ENCODE results near the gene TRIM41. TPM values are rescaled to one million over a fixed set of nuclear protein-coding genes. Genes with fewer than 3 reads are reported as not detected.

The TRIM41 gene
- total RNA-seq, 1 experiment from 2014 or later: 34.2 TPM

DNA sequence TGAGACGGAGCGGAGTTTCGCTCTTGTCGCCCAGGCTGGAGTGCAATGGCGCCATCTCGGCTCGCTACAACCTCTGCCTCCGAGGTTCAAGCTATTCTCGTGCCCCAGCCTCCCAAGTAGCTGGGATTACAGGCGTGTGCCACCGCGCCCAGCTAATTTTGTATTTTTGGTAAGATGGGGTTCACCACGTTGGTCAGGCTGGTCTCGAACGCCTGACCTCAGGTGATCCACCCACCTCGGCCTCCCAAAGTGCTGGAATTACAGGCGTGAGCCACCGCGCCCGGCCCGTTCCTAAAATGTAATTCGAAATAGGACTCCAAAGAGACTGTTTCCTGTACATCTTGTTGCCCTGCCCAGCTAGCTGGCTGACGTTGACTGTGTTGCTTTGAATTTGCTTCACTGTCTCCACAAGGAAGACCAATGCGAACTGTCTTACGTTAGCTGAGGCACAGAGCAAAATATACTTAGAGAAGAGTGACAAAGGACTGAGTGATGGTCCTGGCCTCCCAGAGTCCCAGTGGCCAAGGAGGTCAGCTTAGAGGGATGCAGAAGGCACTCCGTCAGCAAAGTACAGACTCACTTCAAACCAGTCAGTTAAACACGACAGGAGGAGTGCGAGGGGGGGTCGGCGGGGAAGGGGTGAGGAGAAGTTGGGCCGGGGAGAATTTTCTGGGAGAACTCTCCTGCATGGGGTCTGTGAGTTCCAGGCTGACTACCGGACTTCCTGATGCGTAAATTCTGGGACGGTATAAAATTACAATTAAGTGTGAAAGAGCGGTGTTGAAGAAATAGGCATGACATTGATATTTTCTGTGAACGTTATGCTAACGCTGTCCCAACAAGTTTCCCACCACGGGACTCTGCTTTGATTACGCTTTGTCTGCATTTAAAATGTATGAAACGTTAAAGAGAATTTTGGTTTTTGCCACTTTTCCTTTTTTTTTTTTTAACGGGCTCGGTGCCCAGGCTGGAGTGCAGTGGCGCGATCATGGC, 6.8 kb upstream of the TRIM41 start:
- DNase-seq: peak; percentile 43

More for the DNA sequence above, 6.8 kb upstream of the TRIM41 start:
- Histone ChIP-seq H3K9ac (ENCODE audit: extremely low read depth, insufficient read length, low read length) (no peak overlapping the region), H3K4ac (ENCODE audit: low read depth, low read length) (no peak overlapping the region), H3K23me2 (ENCODE audit: insufficient read length, low read depth, low read length, poor library complexity, severe bottlenecking) (peaks cover 9% of the 10 kb centered on the region), H4K20me1 (ENCODE audit: control insufficient read depth, insufficient read depth, insufficient read length) (no peaks in the 10 kb centered on the region), H3K27me3 (ENCODE audit: insufficient read depth, low read length) (peaks cover 2% of the 10 kb centered on the region), H3K4me2 (ENCODE audit: insufficient read depth, insufficient read length, low read length) (peak overlapping the region; percentile 70), H3K79me2 (ENCODE audit: insufficient read depth, low read length) (no peaks in the 10 kb centered on the region), H3K4me1 (ENCODE audit: insufficient read depth, low read length) (no peaks in the 10 kb centered on the region; the same call in 1 of the 2 replicates), H3K79me1 (ENCODE audit: insufficient read depth, low read depth, low read length, poor library complexity, severe bottlenecking) (no peaks in the 10 kb centered on the region), H2AK5ac (ENCODE audit: insufficient read length, low read length) (no peak overlapping the region), H3K56ac (ENCODE audit: insufficient read length, low read depth, low read length) (no peak overlapping the region), H4K8ac (replicated peaks; ENCODE audit: insufficient read length, low read depth, low read length) (no peak overlapping the region), H2BK120ac (ENCODE audit: low read depth, low read length, poor library complexity, severe bottlenecking) (no peak overlapping the region), H2BK5ac (ENCODE audit: insufficient read length, low read length) (no peak overlapping the region), H3K14ac (ENCODE audit: insufficient read depth, low read length) (no peak overlapping the region), H4K91ac (ENCODE audit: insufficient read length, low read depth, low read length) (no peak overlapping the region), H4K5ac (ENCODE audit: insufficient read length, low read depth, low read length) (no peak overlapping the region), H3K23ac (ENCODE audit: insufficient read length, low read depth, low read length) (no peak overlapping the region), H3K18ac (ENCODE audit: insufficient read length, low read depth, low read length) (no peak overlapping the region), H2AFZ (ENCODE audit: low read length) (no peak overlapping the region), H2BK12ac (ENCODE audit: insufficient read length, low read depth, low read length) (no peak overlapping the region), H2BK15ac (ENCODE audit: low read depth, low read length) (no peak overlapping the region), H3K9me3 (ENCODE audit: control insufficient read depth, low read depth, low read length) (no peaks in the 10 kb centered on the region), H3T11ph (ENCODE audit: low read length) (no peak overlapping the region), H2BK20ac (ENCODE audit: low read depth, low read length, poor library complexity, severe bottlenecking) (no peak overlapping the region), H3K27ac (ENCODE audit: insufficient read length, low read depth, low read length) (no peak overlapping the region)
- no peaks in the 10 kb centered on the region; a peak in 1 of 7 replicates for H3K36me3 Mint-ChIP-seq (ENCODE audit: insufficient read depth in 1 of 3, low read depth in 3 of 3)
- peaks cover 36% of the 10 kb centered on the region for H3K27me3 Mint-ChIP-seq (ENCODE audit: low read depth)
- TF ChIP-seq, protein P1, sequence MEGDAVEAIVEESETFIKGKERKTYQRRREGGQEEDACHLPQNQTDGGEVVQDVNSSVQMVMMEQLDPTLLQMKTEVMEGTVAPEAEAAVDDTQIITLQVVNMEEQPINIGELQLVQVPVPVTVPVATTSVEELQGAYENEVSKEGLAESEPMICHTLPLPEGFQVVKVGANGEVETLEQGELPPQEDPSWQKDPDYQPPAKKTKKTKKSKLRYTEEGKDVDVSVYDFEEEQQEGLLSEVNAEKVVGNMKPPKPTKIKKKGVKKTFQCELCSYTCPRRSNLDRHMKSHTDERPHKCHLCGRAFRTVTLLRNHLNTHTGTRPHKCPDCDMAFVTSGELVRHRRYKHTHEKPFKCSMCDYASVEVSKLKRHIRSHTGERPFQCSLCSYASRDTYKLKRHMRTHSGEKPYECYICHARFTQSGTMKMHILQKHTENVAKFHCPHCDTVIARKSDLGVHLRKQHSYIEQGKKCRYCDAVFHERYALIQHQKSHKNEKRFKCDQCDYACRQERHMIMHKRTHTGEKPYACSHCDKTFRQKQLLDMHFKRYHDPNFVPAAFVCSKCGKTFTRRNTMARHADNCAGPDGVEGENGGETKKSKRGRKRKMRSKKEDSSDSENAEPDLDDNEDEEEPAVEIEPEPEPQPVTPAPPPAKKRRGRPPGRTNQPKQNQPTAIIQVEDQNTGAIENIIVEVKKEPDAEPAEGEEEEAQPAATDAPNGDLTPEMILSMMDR (conservative IDR thresholded peaks at IDR 0.05): no peak
- H3K4me3 Mint-ChIP-seq: peak overlapping the region; percentile 63 to 93
- no CpG with 5 or more reads among the region's 44 CpGs for WGBS (ENCODE audit: extremely low coverage, insufficient read length, low lambda C conversion rate)
- no peak overlapping the region for H3K27ac Mint-ChIP-seq
- peaks cover 20 to 26% of the 10 kb centered on the region in 2 experiments for H3K4me1 Mint-ChIP-seq
- peaks cover 0 to 2% of the 10 kb centered on the region in 2 experiments; a peak in 2 of 5 replicates for H3K9me3 Mint-ChIP-seq

Measured in H9 (cell line).